SH-SY5Y (cell line): ENCODE measurements around the gene TBXAS1.

Experiments used
- GATA2 ChIP-seq: IDR thresholded peaks from 2 replicates; pipeline ENCODE4 v1.6.1; 2011; ENCODE audit warnings: mild to moderate bottlenecking, low read depth, low read length
- GATA3 ChIP-seq: IDR thresholded peaks from 2 replicates; pipeline ENCODE4 v1.6.1; 2011; ENCODE audit warnings: low read depth, mild to moderate bottlenecking, low read length, moderate library complexity

The TBXAS1 gene

GRCh38 chr7:140039066-140039465 is 210.0 kb downstream of the TBXAS1 start:
- no peak for TF ChIP-seq GATA2
- TF ChIP-seq GATA3: no peak

- TF ChIP-seq GATA2 (no peak), GATA3 (no peak)
These were observed 210.8 kb downstream of the TBXAS1 start for GRCh38 chr7:140039896-140040295.

- TF ChIP-seq GATA2 (no peak), GATA3 (no peak)
These were observed 212.8 kb downstream of the TBXAS1 start for GRCh38 chr7:140041659-140042385.

- no peak for TF ChIP-seq GATA2
These were observed 213.3 kb downstream of the TBXAS1 start for GRCh38 chr7:140042386-140042670.

GRCh38 chr7:140044251-140044650 is 215.2 kb downstream of the TBXAS1 start:
- no peak for TF ChIP-seq GATA2
- no peak for TF ChIP-seq GATA3

GRCh38 chr7:140045697-140046096 is 216.6 kb downstream of the TBXAS1 start:
- no peak for TF ChIP-seq GATA3
- TF ChIP-seq GATA2: no peak

GRCh38 chr7:140047197-140047596 is 218.1 kb downstream of the TBXAS1 start:
- TF ChIP-seq GATA3 (no peak), GATA2 (no peak)

GRCh38 chr7:140048138-140048537 is 219.1 kb downstream of the TBXAS1 start:
- TF ChIP-seq GATA3 (no peak), GATA2 (no peak)

GRCh38 chr7:140048989-140049338 is 219.9 kb downstream of the TBXAS1 start:
- TF ChIP-seq GATA2: no peak
- no peak for TF ChIP-seq GATA3

GRCh38 chr7:140049339-140050024 is 220.4 kb downstream of the TBXAS1 start:
- TF ChIP-seq GATA3: no peak
- no peak for TF ChIP-seq GATA2

- TF ChIP-seq GATA2 (no peak), GATA3 (no peak)
These were observed 221.0 kb downstream of the TBXAS1 start for GRCh38 chr7:140050100-140050499.

GRCh38 chr7:140051820-140052219 is 222.8 kb downstream of the TBXAS1 start:
- TF ChIP-seq GATA3 (no peak), GATA2 (no peak)

GRCh38 chr7:140053812-140054539 is 224.9 kb downstream of the TBXAS1 start:
- TF ChIP-seq GATA3: no peak
- no peak for TF ChIP-seq GATA2

- TF ChIP-seq GATA2: no peak
- TF ChIP-seq GATA3: no peak
These were observed 225.7 kb downstream of the TBXAS1 start for GRCh38 chr7:140054751-140055150.

- TF ChIP-seq GATA2 (no peak), GATA3 (no peak)
These were observed 226.8 kb downstream of the TBXAS1 start for GRCh38 chr7:140055833-140056232.
